Stimulated activated naive CD8-positive, alpha-beta T cell treated with anti-CD3 and anti-CD28 coated beads, Interleukin-15, Interleukin-2, amounts not matched to agents 100 ng/mL and 50 ng/mL, for 24 hours (primary cell): ENCODE measurements around the gene GRIP2.

Source experiments
- H3K27ac Mint-ChIP-seq: one replicate; pipeline ENCODE4 v1.8.0; 2021; ENCODE audit warnings: mild to moderate bottlenecking, mixed read lengths
- H3K27me3 Mint-ChIP-seq: one replicate; pipeline ENCODE4 v1.8.0; 2021; ENCODE audit warnings: mixed read lengths
- H3K36me3 Mint-ChIP-seq: one replicate; pipeline ENCODE4 v1.8.0; 2021; ENCODE audit warnings: low read depth, mixed read lengths
- H3K4me1 Mint-ChIP-seq: one replicate; pipeline ENCODE4 v1.8.0; 2021; ENCODE audit warnings: low read depth, mixed read lengths
- H3K4me3 Mint-ChIP-seq: one replicate; pipeline ENCODE4 v1.8.0; 2021; ENCODE audit warnings: mild to moderate bottlenecking, mixed read lengths
- H3K9me3 Mint-ChIP-seq: one replicate; pipeline ENCODE4 v1.8.0; 2021; ENCODE audit warnings: mixed read lengths

The GRIP2 gene

GRCh38 chr3:14568269-14568668, 28.1 kb upstream of the GRIP2 start:
- no peaks in the 10 kb centered on the region for H3K36me3 Mint-ChIP-seq
- H3K4me3 Mint-ChIP-seq: no peak overlapping the region
- no peaks in the 10 kb centered on the region for H3K9me3 Mint-ChIP-seq
- H3K27ac Mint-ChIP-seq: no peak overlapping the region
- H3K27me3 Mint-ChIP-seq: no peaks in the 10 kb centered on the region
- no peaks in the 10 kb centered on the region for H3K4me1 Mint-ChIP-seq

GRCh38 chr3:14566812-14567211, 26.7 kb upstream of the GRIP2 start:
- H3K9me3 Mint-ChIP-seq: no peaks in the 10 kb centered on the region
- no peak overlapping the region for H3K4me3 Mint-ChIP-seq
- no peaks in the 10 kb centered on the region for H3K27me3 Mint-ChIP-seq
- H3K27ac Mint-ChIP-seq: no peak overlapping the region
- no peaks in the 10 kb centered on the region for H3K4me1 Mint-ChIP-seq
- H3K36me3 Mint-ChIP-seq: no peaks in the 10 kb centered on the region

- Mint-ChIP-seq H3K36me3 (no peaks in the 10 kb centered on the region), H3K27ac (no peak overlapping the region), H3K9me3 (no peaks in the 10 kb centered on the region), H3K27me3 (no peaks in the 10 kb centered on the region), H3K4me3 (no peak overlapping the region), H3K4me1 (no peaks in the 10 kb centered on the region)
Measured at GRCh38 chr3:14565868-14566588, 25.9 kb upstream of the GRIP2 start.

DNA sequence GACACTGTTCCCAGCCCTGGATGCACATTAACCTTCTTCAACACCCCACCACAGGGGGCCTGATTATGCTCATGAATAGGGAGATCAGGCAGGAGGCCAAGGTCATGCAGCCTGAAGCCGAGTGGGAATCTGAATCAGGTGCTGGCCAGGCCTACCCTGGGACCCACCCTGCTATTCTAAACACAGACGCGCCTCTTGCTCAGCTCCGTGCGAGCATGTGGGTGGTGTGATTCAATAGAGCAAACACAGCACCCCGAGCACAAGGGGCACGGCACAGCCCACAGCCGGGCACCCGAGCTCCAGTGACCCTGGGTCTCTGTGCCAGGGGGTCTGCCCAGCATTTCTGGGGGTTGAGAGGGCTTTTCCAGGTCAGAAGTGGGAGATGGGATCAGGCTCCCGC, 24.6 kb upstream of the GRIP2 start:
- Mint-ChIP-seq H3K27me3 (no peaks in the 10 kb centered on the region), H3K4me3 (no peak overlapping the region), H3K27ac (no peak overlapping the region), H3K4me1 (no peaks in the 10 kb centered on the region), H3K9me3 (no peaks in the 10 kb centered on the region), H3K36me3 (no peaks in the 10 kb centered on the region)

GRCh38 chr3:14563946-14564539, 23.9 kb upstream of the GRIP2 start:
- no peak overlapping the region for H3K27ac Mint-ChIP-seq
- no peak overlapping the region for H3K4me3 Mint-ChIP-seq
- no peaks in the 10 kb centered on the region for H3K27me3 Mint-ChIP-seq
- H3K4me1 Mint-ChIP-seq: no peaks in the 10 kb centered on the region
- H3K9me3 Mint-ChIP-seq: no peaks in the 10 kb centered on the region
- no peaks in the 10 kb centered on the region for H3K36me3 Mint-ChIP-seq

- Mint-ChIP-seq H3K36me3 (no peaks in the 10 kb centered on the region), H3K27ac (no peak overlapping the region), H3K4me1 (no peaks in the 10 kb centered on the region), H3K27me3 (no peaks in the 10 kb centered on the region), H3K4me3 (no peak overlapping the region), H3K9me3 (no peaks in the 10 kb centered on the region)
Measured at GRCh38 chr3:14562121-14562890, 22.2 kb upstream of the GRIP2 start.

DNA sequence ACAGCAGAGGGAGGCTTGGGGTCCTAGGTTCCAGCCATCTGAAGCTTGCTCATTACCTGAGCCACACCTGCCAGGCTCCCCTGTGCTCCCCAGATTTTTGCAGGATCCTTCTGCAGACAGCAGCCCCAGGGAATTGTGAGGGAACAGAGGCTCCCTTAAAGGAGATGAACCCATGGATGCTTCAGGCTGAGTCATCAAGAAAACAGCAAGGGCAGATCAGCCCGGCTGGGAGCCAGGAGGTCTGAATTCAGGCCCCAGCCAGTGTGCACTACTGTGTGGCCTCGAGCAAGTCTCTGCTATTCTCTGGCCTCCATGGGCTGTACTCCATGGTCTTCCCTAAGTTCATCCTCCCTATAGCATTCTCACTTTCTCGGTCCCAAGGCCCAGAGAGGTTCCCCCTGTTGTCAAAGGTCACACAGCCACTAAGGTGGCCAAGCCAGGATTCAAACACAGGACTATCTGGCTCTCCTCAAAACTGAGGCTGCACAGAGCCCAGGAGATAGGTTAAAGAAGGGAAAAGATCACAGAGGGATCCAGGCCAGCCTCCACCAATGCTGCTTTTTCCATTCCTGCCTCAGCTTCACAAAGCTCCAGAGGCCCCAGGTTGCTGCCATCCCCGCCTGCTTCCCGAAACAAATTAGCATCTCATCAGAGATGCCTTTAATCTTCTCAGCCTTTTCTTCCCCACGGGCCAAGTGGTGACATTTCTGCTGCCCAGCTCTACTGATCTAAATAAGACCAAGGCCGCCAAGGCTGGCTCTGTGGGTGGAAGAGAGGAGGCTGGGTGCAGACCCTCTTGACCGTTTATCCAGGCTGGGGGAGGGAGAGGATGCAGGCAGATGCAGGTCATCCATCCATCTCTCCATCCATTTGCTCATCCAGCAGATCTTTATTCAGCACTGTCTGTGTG, 21.2 kb upstream of the GRIP2 start:
- no peak overlapping the region for H3K4me3 Mint-ChIP-seq
- H3K27ac Mint-ChIP-seq: no peak overlapping the region
- no peaks in the 10 kb centered on the region for H3K4me1 Mint-ChIP-seq
- H3K36me3 Mint-ChIP-seq: no peaks in the 10 kb centered on the region
- peaks cover 2% of the 10 kb centered on the region for H3K27me3 Mint-ChIP-seq
- no peaks in the 10 kb centered on the region for H3K9me3 Mint-ChIP-seq

GRCh38 chr3:14560110-14560509, 20.0 kb upstream of the GRIP2 start:
- H3K36me3 Mint-ChIP-seq: no peaks in the 10 kb centered on the region
- H3K27me3 Mint-ChIP-seq: peaks cover 11% of the 10 kb centered on the region
- H3K27ac Mint-ChIP-seq: no peak overlapping the region
- H3K9me3 Mint-ChIP-seq: no peaks in the 10 kb centered on the region
- H3K4me3 Mint-ChIP-seq: no peak overlapping the region
- peaks cover 4% of the 10 kb centered on the region for H3K4me1 Mint-ChIP-seq

DNA sequence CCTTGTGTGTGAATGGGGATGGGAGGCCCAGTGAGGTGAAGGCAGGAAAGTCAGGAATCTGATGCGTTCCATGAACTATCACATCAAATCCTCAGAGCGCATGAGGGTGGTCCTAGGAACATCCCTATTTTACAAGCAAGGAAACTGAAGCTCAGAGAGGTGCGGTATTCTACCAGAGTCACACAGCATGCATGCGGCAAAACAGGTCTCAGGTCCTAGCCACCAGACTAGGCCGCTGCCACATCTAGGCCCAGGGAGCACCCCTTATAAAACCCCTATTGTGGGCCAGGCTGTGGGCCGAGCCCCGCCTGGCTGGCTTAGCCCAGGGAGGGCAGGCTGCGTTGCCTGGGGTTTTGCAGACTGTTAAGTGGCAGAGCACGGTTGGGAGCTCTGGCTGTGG, 17.9 kb upstream of the GRIP2 start:
- H3K27ac Mint-ChIP-seq: no peak overlapping the region
- no peak overlapping the region for H3K4me3 Mint-ChIP-seq
- peaks cover 26% of the 10 kb centered on the region for H3K27me3 Mint-ChIP-seq
- no peaks in the 10 kb centered on the region for H3K9me3 Mint-ChIP-seq
- H3K4me1 Mint-ChIP-seq: peaks cover 4% of the 10 kb centered on the region
- no peaks in the 10 kb centered on the region for H3K36me3 Mint-ChIP-seq

- no peak overlapping the region for H3K27ac Mint-ChIP-seq
- H3K27me3 Mint-ChIP-seq: peaks cover 38% of the 10 kb centered on the region
- peaks cover 4% of the 10 kb centered on the region for H3K4me1 Mint-ChIP-seq
- H3K4me3 Mint-ChIP-seq: no peak overlapping the region
- H3K9me3 Mint-ChIP-seq: no peaks in the 10 kb centered on the region
- H3K36me3 Mint-ChIP-seq: no peaks in the 10 kb centered on the region
Measured at GRCh38 chr3:14555835-14556234, 15.7 kb upstream of the GRIP2 start.

GRCh38 chr3:14554715-14555114, 14.6 kb upstream of the GRIP2 start:
- H3K4me3 Mint-ChIP-seq: no peak overlapping the region
- peaks cover 4% of the 10 kb centered on the region for H3K4me1 Mint-ChIP-seq
- no peaks in the 10 kb centered on the region for H3K9me3 Mint-ChIP-seq
- no peak overlapping the region for H3K27ac Mint-ChIP-seq
- no peaks in the 10 kb centered on the region for H3K36me3 Mint-ChIP-seq
- peaks cover 43% of the 10 kb centered on the region for H3K27me3 Mint-ChIP-seq

- peaks cover 48% of the 10 kb centered on the region for H3K27me3 Mint-ChIP-seq
- H3K4me1 Mint-ChIP-seq: peaks cover 4% of the 10 kb centered on the region
- no peak overlapping the region for H3K27ac Mint-ChIP-seq
- no peaks in the 10 kb centered on the region for H3K9me3 Mint-ChIP-seq
- no peaks in the 10 kb centered on the region for H3K36me3 Mint-ChIP-seq
- no peak overlapping the region for H3K4me3 Mint-ChIP-seq
Measured at GRCh38 chr3:14553871-14554270, 13.7 kb upstream of the GRIP2 start.

DNA sequence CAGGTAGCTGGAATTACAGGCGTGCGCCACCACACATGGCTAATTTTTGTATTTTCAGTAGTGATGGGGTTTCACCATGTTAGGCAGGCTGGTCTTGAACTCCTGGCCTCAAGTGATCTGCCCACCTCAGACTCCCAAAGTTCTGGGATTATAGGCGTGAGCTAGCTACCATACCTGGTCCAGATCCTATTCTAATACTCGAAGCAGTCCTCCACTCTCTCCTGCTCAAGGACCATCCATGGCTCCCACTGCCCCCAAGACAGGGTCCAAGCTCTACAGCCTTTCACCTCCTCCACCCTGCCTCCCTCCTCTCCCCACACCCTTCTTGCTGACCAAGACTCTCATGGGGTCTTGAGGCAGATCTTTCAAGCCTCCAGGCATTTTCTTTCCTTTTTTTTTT, 12.6 kb upstream of the GRIP2 start:
- peaks cover 4% of the 10 kb centered on the region for H3K4me1 Mint-ChIP-seq
- peaks cover 57% of the 10 kb centered on the region for H3K27me3 Mint-ChIP-seq
- H3K4me3 Mint-ChIP-seq: no peak overlapping the region
- no peak overlapping the region for H3K27ac Mint-ChIP-seq
- H3K9me3 Mint-ChIP-seq: no peaks in the 10 kb centered on the region
- no peaks in the 10 kb centered on the region for H3K36me3 Mint-ChIP-seq

GRCh38 chr3:14552041-14552648, 12.0 kb upstream of the GRIP2 start:
- no peaks in the 10 kb centered on the region for H3K9me3 Mint-ChIP-seq
- no peak overlapping the region for H3K27ac Mint-ChIP-seq
- H3K36me3 Mint-ChIP-seq: no peaks in the 10 kb centered on the region
- H3K4me3 Mint-ChIP-seq: no peak overlapping the region
- peaks cover 4% of the 10 kb centered on the region for H3K4me1 Mint-ChIP-seq
- peaks cover 60% of the 10 kb centered on the region for H3K27me3 Mint-ChIP-seq
